NCI-H774 (cell line): ENCODE data around the gene BLMH.
"Not testable (repeated sequence)": the region's sequence is repeated elsewhere in the genome, so short reads cannot be mapped to it uniquely, and the experiment has no call there.

Experiments used
- DNase-seq: peaks from one replicate; lab custom pipeline; 2025; lab: John Stamatoyannopoulos, UW

The BLMH gene

GRCh38 chr17:30229012-30229411 is 62.7 kb downstream of the BLMH start:
- DNase-seq: no peak

- no peak for DNase-seq
Observed at GRCh38 chr17:30228011-30228410, 63.7 kb downstream of the BLMH start.

GRCh38 chr17:30226878-30227277 is 64.9 kb downstream of the BLMH start:
- no peak for DNase-seq

GRCh38 chr17:30225919-30226553 is 65.7 kb downstream of the BLMH start:
- no peak for DNase-seq

GRCh38 chr17:30225112-30225511 is 66.6 kb downstream of the BLMH start:
- DNase-seq: no peak

- no peak for DNase-seq
Observed at GRCh38 chr17:30224419-30224960, 67.3 kb downstream of the BLMH start.

- DNase-seq: no peak
Observed at GRCh38 chr17:30222721-30223175, 69.0 kb downstream of the BLMH start.

GRCh38 chr17:30222251-30222650 is 69.5 kb downstream of the BLMH start:
- DNase-seq: no peak

- DNase-seq: no peak
Observed at GRCh38 chr17:30221346-30221745, 70.4 kb downstream of the BLMH start.

GRCh38 chr17:30220414-30220813 is 71.3 kb downstream of the BLMH start:
- DNase-seq: no peak

GRCh38 chr17:30219833-30220232 is 71.9 kb downstream of the BLMH start:
- DNase-seq: no peak

- no peak for DNase-seq
Observed at GRCh38 chr17:30219315-30219714, 72.4 kb downstream of the BLMH start.

- no peak for DNase-seq
Observed at GRCh38 chr17:30218799-30219198, 72.9 kb downstream of the BLMH start.

- no peak for DNase-seq
Observed at GRCh38 chr17:30217746-30218245, 73.9 kb downstream of the BLMH start.

GRCh38 chr17:30217054-30217453 is 74.7 kb downstream of the BLMH start:
- DNase-seq: no peak

GRCh38 chr17:30212750-30213149 is 79.0 kb downstream of the BLMH start:
- no peak for DNase-seq

- no peak for DNase-seq
Observed at GRCh38 chr17:30211371-30211770, 80.4 kb downstream of the BLMH start.

- no peak for DNase-seq
Observed at GRCh38 chr17:30210901-30211300, 80.8 kb downstream of the BLMH start.

GRCh38 chr17:30210366-30210765 is 81.4 kb downstream of the BLMH start:
- DNase-seq: no peak

GRCh38 chr17:30209930-30210329 is 81.8 kb downstream of the BLMH start:
- no peak for DNase-seq

GRCh38 chr17:30208214-30208613 is 83.5 kb downstream of the BLMH start:
- DNase-seq: no peak

GRCh38 chr17:30207655-30208054 is 84.1 kb downstream of the BLMH start:
- no peak for DNase-seq

- DNase-seq: no peak
Observed at GRCh38 chr17:30203471-30203981, 88.2 kb downstream of the BLMH start.

- not testable (repeated sequence) for DNase-seq
Observed at GRCh38 chr17:30200656-30201055, 91.1 kb downstream of the BLMH start.
